HG02642 (cell line): ENCODE measurements around the gene LGR5.

Experiments used
- ATAC-seq: cut with Tn5 transposase; IDR thresholded peaks from one replicate; pipeline ENCODE4 v1.9.1; 2021; ENCODE audit warnings: mild to moderate bottlenecking; ENCODE audit not compliant: unreplicated experiment, poor library complexity

The LGR5 gene

GRCh38 chr12:71439613-71440344 lies at the start of gene LGR5:
LGR5 (plus strand) TSS chr12:71439798; CDS start chr12:71440081, 283 bp downstream.
- ATAC-seq, result peak; percentile 46

- peak; percentile 96 for ATAC-seq
These were observed 47.0 kb upstream of the LGR5 start for GRCh38 chr12:71392521-71393145.

GRCh38 chr12:71393625-71394024 lies 46.0 kb upstream of the LGR5 start:
- no peak for ATAC-seq

GRCh38 chr12:71397433-71397954 lies 42.1 kb upstream of the LGR5 start:
- ATAC-seq, result no peak

- ATAC-seq, result no peak
These were observed 40.4 kb upstream of the LGR5 start for GRCh38 chr12:71399197-71399596.

GRCh38 chr12:71400481-71400880 lies 39.1 kb upstream of the LGR5 start:
- ATAC-seq, result no peak

GRCh38 chr12:71405884-71406283 lies 33.7 kb upstream of the LGR5 start:
- no peak for ATAC-seq

- no peak for ATAC-seq
These were observed 31.9 kb upstream of the LGR5 start for GRCh38 chr12:71407732-71408131.

- no peak for ATAC-seq
These were observed 28.8 kb upstream of the LGR5 start for GRCh38 chr12:71410844-71411243.

- no peak for ATAC-seq
These were observed 28.0 kb upstream of the LGR5 start for GRCh38 chr12:71411635-71412034.

- peak; percentile 80 for ATAC-seq
These were observed 24.0 kb upstream of the LGR5 start for GRCh38 chr12:71415336-71416231.

- no peak for ATAC-seq
These were observed 22.4 kb upstream of the LGR5 start for GRCh38 chr12:71417181-71417580.

- ATAC-seq, result no peak
These were observed 18.7 kb upstream of the LGR5 start for GRCh38 chr12:71420775-71421406.

- ATAC-seq, result no peak
These were observed 13.9 kb upstream of the LGR5 start for GRCh38 chr12:71425568-71426299.

GRCh38 chr12:71426300-71427047 lies 13.1 kb upstream of the LGR5 start:
- ATAC-seq, result no peak

- ATAC-seq, result no peak
These were observed 8.8 kb upstream of the LGR5 start for GRCh38 chr12:71430756-71431155.

GRCh38 chr12:71431991-71432390 lies 7.6 kb upstream of the LGR5 start:
- no peak for ATAC-seq

GRCh38 chr12:71432936-71433335 lies 6.7 kb upstream of the LGR5 start:
- ATAC-seq, result no peak

- no peak for ATAC-seq
These were observed 2.9 kb upstream of the LGR5 start for GRCh38 chr12:71436696-71437095.
